HCT116 (cell line): ENCODE results near the gene ATP12A. TPM values are rescaled to one million over a fixed set of nuclear protein-coding genes. Genes with fewer than 3 reads are reported as not detected.

Source experiments
- ATAC-seq: fragments of 200-7000 bp; cut with Tn5 transposase; 2 replicates; pipeline ENCODE4 v1.9.1; 2020; ENCODE audit warnings: mild to moderate bottlenecking, moderate library complexity
- Bru-seq: library from RNA; stranded (reverse); fragments of 400-500 nt; gene quantifications from one replicate; lab custom pipeline; 2021; lab: Mats Ljungman, UMichigan
- BruChase-seq, 2 experiments: library from RNA; stranded (reverse); fragments of 400-500 nt; gene quantifications; one replicate each; lab custom pipeline; 2021; lab: Mats Ljungman, UMichigan
- BruUV-seq: library from RNA; stranded (reverse); fragments of 400-500 nt; replicated peaks from 2 replicates; lab custom pipeline; 2021; lab: Mats Ljungman, UMichigan
- CTCF ChIA-PET: fragments of 300-600 bp; sonication (Branson Sonifier 250); formaldehyde crosslinking; loops from one replicate; lab custom pipeline; 2021; ENCODE audit warnings: antibody characterized with exemption; lab: Charles Lee
- POLR2A ChIA-PET: fragments of 300-600, 350-600 bp; sonication (Branson Sonifier 250); formaldehyde crosslinking; loops from one replicate; lab custom pipeline; 2021; ENCODE audit warnings: antibody characterized with exemption; lab: Charles Lee
- RAD21 ChIA-PET, 2 experiments: fragments of 300-600 bp; sonication (Branson Sonifier 250); formaldehyde crosslinking; loops; one replicate each; lab custom pipeline; 2023; ENCODE audit warnings: low total read pairs in 2 of 2; ENCODE audit not compliant: uncharacterized antibody in 2 of 2, unreplicated experiment in 2 of 2, low non-redundant PET in 1 of 2; lab: Charles Lee
- DNase-seq: peaks from one replicate; pipeline ENCODE4 v3.0.0-alpha.2; 2010; ENCODE audit warnings: low read depth, low spot score
- H2AFZ ChIP-seq: fragments of 200-600 bp; shearing (Covaris generic), sonication (generic); 2 replicates; pipeline ENCODE4 v1.6.1; 2017; ENCODE audit warnings: low read depth, mixed run types, mixed read lengths, antibody characterized with exemption, low read length; ENCODE audit not compliant: poor library complexity, severe bottlenecking
- H3K27ac ChIP-seq: 2 replicates; pipeline ENCODE4 v1.5.1; 2012; ENCODE audit warnings: low read depth, low read length
- H3K27me3 ChIP-seq: fragments of 200-600 bp; sonication (generic); 2 replicates; pipeline ENCODE4 v1.6.1; 2016; ENCODE audit warnings: mixed run types, low read length, mixed read lengths; ENCODE audit not compliant: insufficient read depth
- H3K36me3 ChIP-seq, 2 experiments: fragments of 200-500 bp in 1 of 2; fragments of 200-600 bp in 1 of 2; sonication (Bioruptor generic) in 1 of 2; sonication (generic) in 1 of 2; 2 replicates each; pipeline versions ENCODE4 v1.5.1 to v1.6.1; 2014 to 2016; ENCODE audit warnings: low read length in 2 of 2, inconsistent platforms in 1 of 2, mixed read lengths in 1 of 2, mixed run types in 1 of 2; ENCODE audit not compliant: insufficient read depth in 2 of 2, control insufficient read depth in 1 of 2
- H3K4me1 ChIP-seq, 2 experiments: fragments of 200-600 bp in 1 of 2; sonication (generic) in 1 of 2; 2 replicates each; pipeline versions ENCODE4 v1.5.1 to v1.6.1; 2012 to 2017; ENCODE audit warnings: low read length in 2 of 2, inconsistent platforms in 1 of 2, mild to moderate bottlenecking in 1 of 2, mixed read lengths in 1 of 2, mixed run types in 1 of 2, moderate library complexity in 1 of 2; ENCODE audit not compliant: insufficient read depth in 2 of 2, control insufficient read depth in 1 of 2
- H3K4me2 ChIP-seq: fragments of 200-600 bp; sonication (generic); 2 replicates; pipeline ENCODE4 v1.6.1; 2017; ENCODE audit warnings: mixed run types, low read length, mixed read lengths
- H3K4me3 ChIP-seq, 2 experiments: fragments of 200-600 bp in 1 of 2; sonication (generic) in 1 of 2; replicated peaks in 1 of 2; 2 replicates each; pipeline ENCODE4 v1.5.1; 2011 to 2016; ENCODE audit warnings: low read length in 2 of 2, control low read depth in 1 of 2, low read depth in 1 of 2, mild to moderate bottlenecking in 1 of 2, mixed read lengths in 1 of 2, mixed run types in 1 of 2
- H3K79me2 ChIP-seq: fragments of 200-600 bp; sonication (generic); 2 replicates; pipeline ENCODE4 v1.6.1; 2017; ENCODE audit warnings: mild to moderate bottlenecking, mixed run types, low read length, moderate library complexity, mixed read lengths; ENCODE audit not compliant: insufficient read depth
- H3K9ac ChIP-seq: fragments of 200-600 bp; sonication (generic); 2 replicates; pipeline ENCODE4 v1.6.1; 2016; ENCODE audit warnings: low read length, mixed read lengths
- H3K9me2 ChIP-seq: fragments of 200-600 bp; sonication (generic), shearing (Covaris generic); 2 replicates; pipeline ENCODE4 v1.6.1; 2017; ENCODE audit warnings: mixed run types, mild to moderate bottlenecking, moderate library complexity; ENCODE audit not compliant: insufficient read depth
- H3K9me3 ChIP-seq, 2 experiments: fragments of 200-500 bp in 1 of 2; fragments of 200-600 bp in 1 of 2; sonication (Bioruptor generic) in 1 of 2; sonication (generic) in 1 of 2; 2 replicates each; pipeline ENCODE4 v1.6.1; 2014 to 2017; ENCODE audit warnings: low read length in 2 of 2, mixed read lengths in 2 of 2, inconsistent platforms in 1 of 2, low read depth in 1 of 2, mild to moderate bottlenecking in 1 of 2, mixed run types in 1 of 2, moderate library complexity in 1 of 2; ENCODE audit not compliant: control insufficient read depth in 1 of 2, insufficient read depth in 1 of 2
- H4K20me1 ChIP-seq: fragments of 200-600 bp; sonication (generic), shearing (Covaris generic); 2 replicates; pipeline ENCODE4 v1.6.1; 2017; ENCODE audit warnings: mixed run types, mild to moderate bottlenecking, moderate library complexity; ENCODE audit not compliant: insufficient read depth
- EGR1 ChIP-seq: IDR thresholded peaks from 2 replicates; pipeline ENCODE4 v1.6.1; 2012; ENCODE audit warnings: low read depth
- FOSL1 ChIP-seq: IDR thresholded peaks from 2 replicates; pipeline ENCODE4 v1.6.1; 2012; ENCODE audit warnings: low read depth
- ZFX ChIP-seq: fragments of 450-650 bp; IDR thresholded peaks from 2 replicates; pipeline ENCODE4 v1.6.1; 2017
- intact Hi-C: fragments of 100-400 bp; cut with micrococcal nuclease; formaldehyde crosslinking; loops from 2 replicates; pipeline ENCODE4 v1.10.0; 2022
- long read RNA-seq: library from polyadenylated mRNA; unstranded; transcript quantifications from one replicate; pipeline ENCODE4 v2.0.0, GENCODE V29; 2021; ENCODE audit not compliant: unreplicated experiment
- polyA plus RNA-seq: library from polyadenylated mRNA; unstranded; fragments of >200 nt; gene quantifications from 2 replicates; pipeline ENCODE4 v1.2.1, GENCODE V29; 2012; ENCODE audit warnings: missing spikeins
- total RNA-seq: library from RNA; stranded (reverse); gene quantifications from one replicate; pipeline ENCODE4 v1.2.1, GENCODE V29; 2021; ENCODE audit not compliant: unreplicated experiment
- TF ChIP-seq, protein P1 (sequence below), 3 experiments: fragments of 200-600 bp in 1 of 3; sonication (generic) in 1 of 3; IDR thresholded peaks in 2 of 3; conservative IDR thresholded peaks in 1 of 3; 2 replicates each; pipeline ENCODE4 v1.5.1; 2012 to 2017; ENCODE audit warnings: low read depth in 2 of 3, low read length in 2 of 3, antibody characterized with exemption in 1 of 3, borderline replicate concordance in 1 of 3, control low read depth in 1 of 3, mild to moderate bottlenecking in 1 of 3, mixed read lengths in 1 of 3, mixed run types in 1 of 3, moderate library complexity in 1 of 3; ENCODE audit not compliant: insufficient read depth in 1 of 3

Gene ATP12A
- total RNA-seq, result 0.30 TPM
- 0.10 and 0.16 TPM in 2 replicates for polyA plus RNA-seq
- percentile 11 among the genes with signal in this experiment for Bru-seq, nascent RNA
- BruChase-seq, experiment 1, labeled RNA remaining after a 6-hour chase, result percentile 16 among the genes with signal in this experiment
- percentile 11 among the genes with signal in this experiment for BruChase-seq, experiment 2, labeled RNA remaining after a 2-hour chase
- long read RNA-seq, partial matches to known transcripts, result 1 of 1 reads
- long read RNA-seq, other reads (novel, unspliced or antisense), result 0 of 1 reads

DNA sequence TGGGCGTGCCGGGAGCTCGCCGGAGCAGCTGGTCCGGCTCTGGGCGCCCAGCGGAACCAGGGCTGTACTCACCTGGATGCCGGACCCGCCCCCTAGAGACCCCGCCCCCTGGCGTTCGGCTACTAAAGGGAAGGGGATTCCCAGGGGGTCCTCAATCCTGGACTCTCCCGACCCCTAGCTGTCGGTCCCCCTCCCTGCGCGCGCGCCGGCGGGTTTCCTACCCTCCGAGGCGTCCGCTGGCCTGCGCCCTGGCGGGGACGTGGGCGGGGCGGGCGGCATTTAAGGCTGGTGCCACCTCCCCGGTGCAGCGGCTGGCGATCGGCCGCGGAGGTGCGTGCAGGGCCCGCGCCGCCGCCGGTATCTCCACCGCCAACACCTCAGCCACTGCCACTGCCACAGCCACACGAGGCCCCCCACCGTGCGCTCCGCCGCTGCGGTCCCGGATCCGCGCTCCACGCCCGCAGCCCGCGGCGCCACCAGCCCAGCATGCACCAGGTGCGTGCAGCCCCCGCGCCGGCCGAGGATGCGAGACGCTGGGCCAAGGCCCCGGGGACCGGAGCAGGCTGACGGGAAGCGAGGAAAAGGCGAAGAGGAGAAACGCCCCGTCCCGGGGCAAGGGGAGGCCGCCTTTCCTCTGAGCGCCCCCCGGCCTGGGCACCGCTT, at the start of gene ATP12A:
TSS of gene ATP12A (plus strand) at position 151 of the 663 bp plus-strand sequence. CDS start at position 487, 336 bp downstream.
- Histone ChIP-seq H3K9me2 (no peaks in the 10 kb centered on the region), H2AFZ (peak within 1 kb of the TSS; percentile 96), H3K4me3 (peak within 1 kb of the TSS; percentile 37 to 54), H3K79me2 (no peaks in the 10 kb centered on the region), H3K27me3 (no peaks in the 10 kb centered on the region), H4K20me1 (no peaks in the 10 kb centered on the region), H3K4me2 (peak within 1 kb of the TSS; percentile 73), H3K36me3 (no peaks in the 10 kb centered on the region), H3K9ac (no peak within 1 kb of the TSS), H3K4me1 (peaks cover 16 to 26% of the 10 kb centered on the region in 2 experiments), H3K9me3 (no peaks in the 10 kb centered on the region), H3K27ac (no peak within 1 kb of the TSS)
- TF ChIP-seq FOSL1, result no peak
- peak; percentile 58 for TF ChIP-seq EGR1
- 0 out of 2 replicates have a peak, but pooled peaks have one; percentile 23 for TF ChIP-seq ZFX
- TF ChIP-seq, protein P1, sequence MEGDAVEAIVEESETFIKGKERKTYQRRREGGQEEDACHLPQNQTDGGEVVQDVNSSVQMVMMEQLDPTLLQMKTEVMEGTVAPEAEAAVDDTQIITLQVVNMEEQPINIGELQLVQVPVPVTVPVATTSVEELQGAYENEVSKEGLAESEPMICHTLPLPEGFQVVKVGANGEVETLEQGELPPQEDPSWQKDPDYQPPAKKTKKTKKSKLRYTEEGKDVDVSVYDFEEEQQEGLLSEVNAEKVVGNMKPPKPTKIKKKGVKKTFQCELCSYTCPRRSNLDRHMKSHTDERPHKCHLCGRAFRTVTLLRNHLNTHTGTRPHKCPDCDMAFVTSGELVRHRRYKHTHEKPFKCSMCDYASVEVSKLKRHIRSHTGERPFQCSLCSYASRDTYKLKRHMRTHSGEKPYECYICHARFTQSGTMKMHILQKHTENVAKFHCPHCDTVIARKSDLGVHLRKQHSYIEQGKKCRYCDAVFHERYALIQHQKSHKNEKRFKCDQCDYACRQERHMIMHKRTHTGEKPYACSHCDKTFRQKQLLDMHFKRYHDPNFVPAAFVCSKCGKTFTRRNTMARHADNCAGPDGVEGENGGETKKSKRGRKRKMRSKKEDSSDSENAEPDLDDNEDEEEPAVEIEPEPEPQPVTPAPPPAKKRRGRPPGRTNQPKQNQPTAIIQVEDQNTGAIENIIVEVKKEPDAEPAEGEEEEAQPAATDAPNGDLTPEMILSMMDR (IDR thresholded peaks at IDR 0.05 in 2 of 3, conservative IDR thresholded peaks at IDR 0.05 in 1 of 3; ENCODE audit: borderline replicate concordance in 1 of 3, insufficient read depth in 1 of 3, low read depth in 2 of 3, low read length in 2 of 3), result 0 out of 6 replicates have a peak, but pooled peaks of 1 of the 3 experiments have one; percentile 15
- ChIA-PET POLR2A (no interaction called here), CTCF (interaction anchor here (0.7 to 1.0 kb wide), 4 partner anchors 12 to 315 kb away, joined by 3 to 8 read pairs (median 3); no protein-coding TSS in a partner anchor), RAD21 (no interaction called here)
- intact Hi-C loops, result no loop called here
- DNase-seq (no peak), ATAC-seq (peak; percentile 81)
- BruUV-seq, result no TSS peak
